A549 treated with GW870086 at 1 μM for 4 hours (cell line): ENCODE results near the gene RER1. TPM values are rescaled to one million over a fixed set of nuclear protein-coding genes. Genes with fewer than 3 reads are reported as not detected.

ENCODE experiments used
- total RNA-seq: library from RNA; stranded (reverse); fragments of 200-300 nt; extraction: Qiagen RNA extraction; gene quantifications from 5 replicates; pipeline ENCODE4 v1.2.3, GENCODE V29; 2022; ENCODE audit warnings: low read depth

Gene RER1
- total RNA-seq = 90.3 to 142 TPM (median 127 TPM) in 5 replicates

GRCh38 chr1:2391041-2391930, at the start of gene RER1, which contains the start of gene MORN1:
RER1 (plus strand) TSS chr1:2391841; CDS start chr1:2395791, 3,950 bp downstream.
MORN1 (minus strand) TSS chr1:2391554; CDS start chr1:2391533, 21 bp downstream.

GRCh38 chr1:2412395-2412772, 20.7 kb downstream of the RER1 start, which contains the start of gene PEX10:
PEX10 (minus strand) TSS chr1:2412564; CDS start chr1:2412502, 62 bp downstream.

Other genes with a start within 250 kb of the RER1 start
- 39.2 to 65.1 TPM (median 59.7 TPM) in 5 replicates for gene FAAP20, start 197.1 kb upstream of the RER1 start, total RNA-seq
- gene SKI, start 163.5 kb upstream of the RER1 start, total RNA-seq = 22.2 to 28.1 TPM (median 26.1 TPM) in 5 replicates
- gene MORN1, start 287 bp upstream of the RER1 start, total RNA-seq = 5.8 to 6.4 TPM (median 6.2 TPM) in 5 replicates
- gene PEX10, start 20.7 kb downstream of the RER1 start, total RNA-seq = 21.6 to 24.1 TPM (median 23.7 TPM) in 5 replicates
- 0.17 to 0.53 TPM (median 0.28 TPM) in 5 replicates for gene PLCH2, start 84.4 kb downstream of the RER1 start, total RNA-seq
- gene PANK4, start 134.8 kb downstream of the RER1 start, total RNA-seq = 8.0 to 11.6 TPM (median 10.1 TPM) in 5 replicates
- not detected in 5 replicates for gene HES5, start 138.4 kb downstream of the RER1 start, total RNA-seq
- gene TNFRSF14, start 164.5 kb downstream of the RER1 start, total RNA-seq = 0.21 to 0.39 TPM (median 0.33 TPM) in 3 of 5 replicates, not detected in the others
- gene PRXL2B, start 194.9 kb downstream of the RER1 start, total RNA-seq = 20.8 to 24.2 TPM (median 21.9 TPM) in 5 replicates
- gene MMEL1, start 241.2 kb downstream of the RER1 start, total RNA-seq = not detected in 5 replicates